ENCODE data around the gene AGPS.

GRCh38 chr2:177547772-177548171 lies 155.2 kb downstream of the AGPS start:
- TF ChIP-seq EZH2phosphoT487 (IDR thresholded peaks at IDR 0.05; ENCODE audit: insufficient read depth, low read depth) (no peak), EZH2 (IDR thresholded peaks at IDR 0.05; ENCODE audit: insufficient read depth, poor library complexity, severe bottlenecking) (no peak)

Data from GM23248 (cell line).